Liver (tissue), 3 donors: ENCODE results near the gene FOXD1.

Experiments used
- ATF3 ChIP-seq: IDR thresholded peaks from 2 replicates; pipeline ENCODE4 v1.6.1; 2016; ENCODE audit warnings: antibody characterized with exemption
- CTCF ChIP-seq: fragments of 150-350 bp; IDR thresholded peaks from 2 replicates; pipeline ENCODE4 v1.5.1; 2017; ENCODE audit warnings: improper control_type of control experiment, low read depth, low read length; ENCODE audit not compliant: missing input control
- MAX ChIP-seq: IDR thresholded peaks from 2 replicates; pipeline ENCODE4 v1.6.1; 2016; ENCODE audit warnings: antibody characterized with exemption
- donor health status: healthy.
- donor health status: healthy.

GRCh38 chr5:73415171-73415570 lies 33.4 kb downstream of the FOXD1 start:
- TF ChIP-seq ATF3, result no peak
- TF ChIP-seq MAX, result no peak
- TF ChIP-seq CTCF, result no peak
